ENCODE data around the gene PEAK1.
"Not testable (repeated sequence)": the region's sequence is repeated elsewhere in the genome, so short reads cannot be mapped to it uniquely, and the experiment has no call there.

PEAK1 gene

GRCh38 chr15:77420610-77421369, 886 bp upstream of the PEAK1 start, which contains the start of gene HMG20A:
Gene HMG20A, plus strand, starts transcription at chr15:77420888. Its CDS starts 37,520 bp downstream, at chr15:77458408.
- DNase-seq: peak; percentile 76

- DNase-seq: peak; percentile 25
Observed at GRCh38 chr15:77418966-77419835, 703 bp downstream of the PEAK1 start.

GRCh38 chr15:77418391-77418965, 1.4 kb downstream of the PEAK1 start:
- DNase-seq: no peak

GRCh38 chr15:77417602-77418001, 2.3 kb downstream of the PEAK1 start:
- no peak for DNase-seq

- no peak for DNase-seq
Observed at GRCh38 chr15:77416954-77417353, 3.0 kb downstream of the PEAK1 start.

- peak; percentile 69 for DNase-seq
Observed at GRCh38 chr15:77416148-77416455, 3.8 kb downstream of the PEAK1 start.

GRCh38 chr15:77415450-77416147, 4.3 kb downstream of the PEAK1 start:
- DNase-seq: peak; percentile 29

GRCh38 chr15:77414789-77415442, 5.0 kb downstream of the PEAK1 start:
- no peak for DNase-seq

GRCh38 chr15:77413699-77414349, 6.1 kb downstream of the PEAK1 start:
- no peak for DNase-seq

- DNase-seq: no peak
Observed at GRCh38 chr15:77412972-77413698, 6.8 kb downstream of the PEAK1 start.

GRCh38 chr15:77411619-77411976, 8.3 kb downstream of the PEAK1 start:
- DNase-seq: no peak

GRCh38 chr15:77410701-77411618, 8.9 kb downstream of the PEAK1 start:
- no peak for DNase-seq

- DNase-seq: not testable (repeated sequence)
Observed at GRCh38 chr15:77410157-77410500, 9.8 kb downstream of the PEAK1 start.

GRCh38 chr15:77409259-77410156, 10.4 kb downstream of the PEAK1 start:
- peak; percentile 58 for DNase-seq

- DNase-seq: no peak
Observed at GRCh38 chr15:77406846-77407245, 13.1 kb downstream of the PEAK1 start.

- DNase-seq: not testable (repeated sequence)
Observed at GRCh38 chr15:77406173-77406759, 13.6 kb downstream of the PEAK1 start.

- peak; percentile 74 for DNase-seq
Observed at GRCh38 chr15:77402740-77403379, 17.0 kb downstream of the PEAK1 start.

- DNase-seq: no peak
Observed at GRCh38 chr15:77400258-77400657, 19.6 kb downstream of the PEAK1 start.
